Measurements from ENCODE around the gene GDPD5.

Gene GDPD5

GRCh38 chr11:75518771-75519653 lies 6.7 kb downstream of the GDPD5 start:
- H3K4me3 ChIP-seq (ENCODE audit: low read length): no peak overlapping the region
- peaks cover under 1% of the 10 kb centered on the region for H3K4me1 ChIP-seq (ENCODE audit: control insufficient read depth, insufficient read depth, low read length)
- DNase-seq (ENCODE audit: low read depth): no peak
- H3K9ac ChIP-seq (ENCODE audit: low read length): no peak overlapping the region
- H3K36me3 ChIP-seq (ENCODE audit: control insufficient read depth, insufficient read depth, low read length, severe bottlenecking): no peaks in the 10 kb centered on the region
- H3K9me3 ChIP-seq (ENCODE audit: control insufficient read depth, low read length): peaks cover 5% of the 10 kb centered on the region
- peaks cover 25% of the 10 kb centered on the region for H3K27me3 ChIP-seq (replicated peaks; ENCODE audit: control insufficient read depth, insufficient read depth, low read length)

- no peak for DNase-seq (ENCODE audit: low read depth)
- Histone ChIP-seq H3K27me3 (replicated peaks; ENCODE audit: control insufficient read depth, insufficient read depth, low read length) (peaks cover 18% of the 10 kb centered on the region), H3K4me3 (ENCODE audit: low read length) (no peak overlapping the region), H3K36me3 (ENCODE audit: control insufficient read depth, insufficient read depth, low read length, severe bottlenecking) (no peaks in the 10 kb centered on the region), H3K4me1 (ENCODE audit: control insufficient read depth, insufficient read depth, low read length) (no peaks in the 10 kb centered on the region), H3K9ac (ENCODE audit: low read length) (no peak overlapping the region), H3K9me3 (ENCODE audit: control insufficient read depth, low read length) (peaks cover 5% of the 10 kb centered on the region)
Observed at GRCh38 chr11:75518204-75518549, 7.6 kb downstream of the GDPD5 start.

- peaks cover 5% of the 10 kb centered on the region for H3K9me3 ChIP-seq (ENCODE audit: control insufficient read depth, low read length)
- no peak overlapping the region for H3K9ac ChIP-seq (ENCODE audit: low read length)
- no peaks in the 10 kb centered on the region for H3K36me3 ChIP-seq (ENCODE audit: control insufficient read depth, insufficient read depth, low read length, severe bottlenecking)
- no peak overlapping the region for H3K4me3 ChIP-seq (ENCODE audit: low read length)
- no peaks in the 10 kb centered on the region for H3K4me1 ChIP-seq (ENCODE audit: control insufficient read depth, insufficient read depth, low read length)
- H3K27me3 ChIP-seq (replicated peaks; ENCODE audit: control insufficient read depth, insufficient read depth, low read length): peaks cover 10% of the 10 kb centered on the region
- DNase-seq (ENCODE audit: low read depth): no peak
Observed at GRCh38 chr11:75516886-75517285, 8.9 kb downstream of the GDPD5 start.

GRCh38 chr11:75516140-75516539 lies 9.6 kb downstream of the GDPD5 start:
- no peak overlapping the region for H3K9ac ChIP-seq (ENCODE audit: low read length)
- H3K4me1 ChIP-seq (ENCODE audit: control insufficient read depth, insufficient read depth, low read length): peaks cover 3% of the 10 kb centered on the region
- DNase-seq (ENCODE audit: low read depth): no peak
- H3K9me3 ChIP-seq (ENCODE audit: control insufficient read depth, low read length): peaks cover 5% of the 10 kb centered on the region
- no peak overlapping the region for H3K4me3 ChIP-seq (ENCODE audit: low read length)
- H3K27me3 ChIP-seq (replicated peaks; ENCODE audit: control insufficient read depth, insufficient read depth, low read length): peaks cover 8% of the 10 kb centered on the region
- H3K36me3 ChIP-seq (ENCODE audit: control insufficient read depth, insufficient read depth, low read length, severe bottlenecking): no peaks in the 10 kb centered on the region

DNA sequence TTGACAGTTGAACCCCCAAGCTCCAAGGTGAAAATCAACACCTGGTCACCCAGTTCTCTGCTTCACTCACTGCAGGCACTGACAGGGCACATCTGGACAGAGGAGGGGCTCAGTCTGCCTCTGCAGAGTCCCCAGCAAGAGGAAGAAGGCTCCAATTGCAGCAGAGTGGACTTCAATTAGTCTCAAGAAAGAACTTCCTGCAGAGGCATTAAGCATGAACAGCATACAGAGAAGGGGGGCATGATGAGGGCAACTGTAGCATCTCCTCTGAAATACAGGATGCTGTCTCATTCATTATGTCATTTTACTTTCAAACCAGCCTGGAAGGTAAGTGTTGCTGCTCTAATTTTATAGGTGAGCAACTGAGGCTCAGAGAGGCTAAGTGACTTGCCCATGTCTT lies 11.1 kb downstream of the GDPD5 start:
- Histone ChIP-seq H3K27me3 (replicated peaks; ENCODE audit: control insufficient read depth, insufficient read depth, low read length) (peaks cover 8% of the 10 kb centered on the region), H3K36me3 (ENCODE audit: control insufficient read depth, insufficient read depth, low read length, severe bottlenecking) (no peaks in the 10 kb centered on the region), H3K4me3 (ENCODE audit: low read length) (no peak overlapping the region), H3K9me3 (ENCODE audit: control insufficient read depth, low read length) (peaks cover 5% of the 10 kb centered on the region), H3K4me1 (ENCODE audit: control insufficient read depth, insufficient read depth, low read length) (peaks cover 16% of the 10 kb centered on the region), H3K9ac (ENCODE audit: low read length) (no peak overlapping the region)
- DNase-seq (ENCODE audit: low read depth): no peak

DNA sequence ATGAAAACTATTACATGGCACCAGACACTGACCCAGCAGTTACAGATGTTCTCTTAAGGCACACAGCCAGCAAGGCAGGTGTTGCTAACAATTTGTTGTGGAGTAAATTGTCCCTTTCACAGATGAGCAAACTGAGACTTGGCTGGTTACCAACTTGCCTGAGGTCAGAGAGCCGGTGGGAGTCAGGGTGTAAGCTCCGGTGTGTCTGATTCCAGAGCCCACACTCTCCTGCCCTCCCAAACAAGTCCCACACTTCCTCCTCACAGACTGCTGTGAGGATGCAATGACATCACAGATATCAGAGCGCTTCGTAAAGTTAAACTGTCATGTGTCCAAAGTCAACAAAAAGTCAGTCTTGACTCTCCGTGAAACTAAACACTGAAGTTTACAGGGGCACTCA lies 12.5 kb downstream of the GDPD5 start:
- Histone ChIP-seq H3K4me1 (ENCODE audit: control insufficient read depth, insufficient read depth, low read length) (peaks cover 18% of the 10 kb centered on the region), H3K27me3 (replicated peaks; ENCODE audit: control insufficient read depth, insufficient read depth, low read length) (peaks cover 4% of the 10 kb centered on the region), H3K9me3 (ENCODE audit: control insufficient read depth, low read length) (peaks cover 5% of the 10 kb centered on the region), H3K36me3 (ENCODE audit: control insufficient read depth, insufficient read depth, low read length, severe bottlenecking) (no peaks in the 10 kb centered on the region), H3K4me3 (ENCODE audit: low read length) (no peak overlapping the region), H3K9ac (ENCODE audit: low read length) (no peak overlapping the region)
- DNase-seq (ENCODE audit: low read depth): no peak

GRCh38 chr11:75510723-75511019 lies 15.1 kb downstream of the GDPD5 start:
- no peak overlapping the region for H3K9ac ChIP-seq (ENCODE audit: low read length)
- H3K4me1 ChIP-seq (ENCODE audit: control insufficient read depth, insufficient read depth, low read length): peaks cover 28% of the 10 kb centered on the region
- H3K9me3 ChIP-seq (ENCODE audit: control insufficient read depth, low read length): no peaks in the 10 kb centered on the region
- no peak for DNase-seq (ENCODE audit: low read depth)
- H3K4me3 ChIP-seq (ENCODE audit: low read length): no peak overlapping the region
- no peaks in the 10 kb centered on the region for H3K36me3 ChIP-seq (ENCODE audit: control insufficient read depth, insufficient read depth, low read length, severe bottlenecking)
- H3K27me3 ChIP-seq (replicated peaks; ENCODE audit: control insufficient read depth, insufficient read depth, low read length): no peaks in the 10 kb centered on the region

- Histone ChIP-seq H3K36me3 (ENCODE audit: control insufficient read depth, insufficient read depth, low read length, severe bottlenecking) (no peaks in the 10 kb centered on the region), H3K9ac (ENCODE audit: low read length) (no peak overlapping the region), H3K9me3 (ENCODE audit: control insufficient read depth, low read length) (no peaks in the 10 kb centered on the region), H3K27me3 (replicated peaks; ENCODE audit: control insufficient read depth, insufficient read depth, low read length) (no peaks in the 10 kb centered on the region), H3K4me1 (ENCODE audit: control insufficient read depth, insufficient read depth, low read length) (peaks cover 28% of the 10 kb centered on the region), H3K4me3 (ENCODE audit: low read length) (no peak overlapping the region)
- DNase-seq (ENCODE audit: low read depth): no peak
Observed at GRCh38 chr11:75510004-75510722, 15.6 kb downstream of the GDPD5 start.

DNA sequence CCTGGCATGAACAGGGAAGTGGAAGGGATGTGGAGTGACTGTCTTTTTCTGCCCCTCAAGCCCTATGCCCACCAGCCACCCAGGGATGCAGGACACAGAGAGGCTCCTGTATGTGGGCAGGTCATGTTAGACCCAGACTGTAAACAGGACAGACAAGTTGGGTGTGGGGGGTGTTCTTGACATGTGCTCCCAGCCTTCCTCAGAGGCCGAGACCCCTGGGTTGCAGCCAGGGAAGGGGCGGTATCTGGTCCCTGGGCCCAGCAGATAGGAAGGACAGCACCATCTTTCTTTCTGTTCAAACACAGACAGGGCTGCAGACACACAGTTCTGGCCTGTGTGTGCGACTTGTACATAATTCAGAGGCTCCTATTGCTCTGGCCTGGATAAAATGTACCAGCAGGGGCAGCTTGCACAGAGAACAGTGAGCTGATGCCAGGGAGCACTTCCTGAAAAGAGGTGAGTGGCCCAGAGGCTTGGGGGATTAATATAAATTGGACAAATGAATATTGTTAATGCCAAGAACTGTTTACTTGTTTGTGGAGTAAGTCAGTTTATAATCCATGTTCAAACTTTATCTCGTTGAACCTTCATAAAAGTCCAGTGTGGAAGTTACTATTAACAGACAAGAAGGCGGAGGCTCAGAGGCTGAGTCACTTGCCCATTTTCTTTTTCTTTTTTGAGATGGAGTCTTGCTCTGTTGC lies 16.6 kb downstream of the GDPD5 start:
- no peak overlapping the region for H3K9ac ChIP-seq (ENCODE audit: low read length)
- no peak for DNase-seq (ENCODE audit: low read depth)
- no peaks in the 10 kb centered on the region for H3K9me3 ChIP-seq (ENCODE audit: control insufficient read depth, low read length)
- peaks cover 31% of the 10 kb centered on the region for H3K4me1 ChIP-seq (ENCODE audit: control insufficient read depth, insufficient read depth, low read length)
- no peaks in the 10 kb centered on the region for H3K36me3 ChIP-seq (ENCODE audit: control insufficient read depth, insufficient read depth, low read length, severe bottlenecking)
- H3K4me3 ChIP-seq (ENCODE audit: low read length): no peak overlapping the region
- no peaks in the 10 kb centered on the region for H3K27me3 ChIP-seq (replicated peaks; ENCODE audit: control insufficient read depth, insufficient read depth, low read length)

GRCh38 chr11:75508051-75508561 lies 17.6 kb downstream of the GDPD5 start:
- Histone ChIP-seq H3K36me3 (ENCODE audit: control insufficient read depth, insufficient read depth, low read length, severe bottlenecking) (no peaks in the 10 kb centered on the region), H3K4me3 (ENCODE audit: low read length) (no peak overlapping the region), H3K9ac (ENCODE audit: low read length) (no peak overlapping the region), H3K9me3 (ENCODE audit: control insufficient read depth, low read length) (no peaks in the 10 kb centered on the region), H3K27me3 (replicated peaks; ENCODE audit: control insufficient read depth, insufficient read depth, low read length) (no peaks in the 10 kb centered on the region), H3K4me1 (ENCODE audit: control insufficient read depth, insufficient read depth, low read length) (peaks cover 34% of the 10 kb centered on the region)
- no peak for DNase-seq (ENCODE audit: low read depth)

DNA sequence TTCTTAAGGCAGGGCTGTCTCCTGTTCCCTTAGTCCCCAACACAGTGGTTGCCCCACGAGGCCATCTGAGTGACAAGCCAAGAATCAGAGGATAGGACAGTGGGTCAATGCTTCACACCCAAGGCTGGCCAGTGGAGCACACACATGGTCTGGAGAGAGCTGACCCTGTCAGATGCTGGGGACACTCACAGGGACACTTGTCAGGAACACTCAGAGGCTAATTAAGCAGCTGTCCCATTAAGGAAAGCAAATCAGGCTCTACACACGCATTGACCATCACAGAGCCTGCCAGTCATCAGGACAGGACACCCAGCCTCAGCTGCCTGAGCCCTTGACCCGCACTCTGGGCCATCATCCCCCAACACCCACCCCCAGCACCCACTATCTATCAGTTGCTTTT lies 18.2 kb downstream of the GDPD5 start:
- no peaks in the 10 kb centered on the region for H3K9me3 ChIP-seq (ENCODE audit: control insufficient read depth, low read length)
- H3K27me3 ChIP-seq (replicated peaks; ENCODE audit: control insufficient read depth, insufficient read depth, low read length): no peaks in the 10 kb centered on the region
- H3K36me3 ChIP-seq (ENCODE audit: control insufficient read depth, insufficient read depth, low read length, severe bottlenecking): no peaks in the 10 kb centered on the region
- H3K4me1 ChIP-seq (ENCODE audit: control insufficient read depth, insufficient read depth, low read length): peaks cover 34% of the 10 kb centered on the region
- DNase-seq (ENCODE audit: low read depth): no peak
- no peak overlapping the region for H3K9ac ChIP-seq (ENCODE audit: low read length)
- H3K4me3 ChIP-seq (ENCODE audit: low read length): no peak overlapping the region

Data from adipocyte (in vitro differentiated cells).